OCI-LY3 (cell line): ENCODE results near the gene MCM6.
A peak's percentile ranks its signal among the peaks of the same experiment; 100 is the strongest.

ENCODE experiments used
- EZH2phosphoT487 ChIP-seq: fragments of 200-600 bp; shearing (Covaris generic); IDR thresholded peaks from 2 replicates; pipeline ENCODE4 v1.6.1; 2018; ENCODE audit warnings: antibody characterized with exemption, mixed run types, low read depth
- TF ChIP-seq, protein P1 (sequence below): fragments of 200-600, 300-600 bp; sonication (generic); IDR thresholded peaks from 2 replicates; pipeline ENCODE4 v1.5.1; 2014; ENCODE audit warnings: antibody characterized with exemption, low read length, low read depth

DNA sequence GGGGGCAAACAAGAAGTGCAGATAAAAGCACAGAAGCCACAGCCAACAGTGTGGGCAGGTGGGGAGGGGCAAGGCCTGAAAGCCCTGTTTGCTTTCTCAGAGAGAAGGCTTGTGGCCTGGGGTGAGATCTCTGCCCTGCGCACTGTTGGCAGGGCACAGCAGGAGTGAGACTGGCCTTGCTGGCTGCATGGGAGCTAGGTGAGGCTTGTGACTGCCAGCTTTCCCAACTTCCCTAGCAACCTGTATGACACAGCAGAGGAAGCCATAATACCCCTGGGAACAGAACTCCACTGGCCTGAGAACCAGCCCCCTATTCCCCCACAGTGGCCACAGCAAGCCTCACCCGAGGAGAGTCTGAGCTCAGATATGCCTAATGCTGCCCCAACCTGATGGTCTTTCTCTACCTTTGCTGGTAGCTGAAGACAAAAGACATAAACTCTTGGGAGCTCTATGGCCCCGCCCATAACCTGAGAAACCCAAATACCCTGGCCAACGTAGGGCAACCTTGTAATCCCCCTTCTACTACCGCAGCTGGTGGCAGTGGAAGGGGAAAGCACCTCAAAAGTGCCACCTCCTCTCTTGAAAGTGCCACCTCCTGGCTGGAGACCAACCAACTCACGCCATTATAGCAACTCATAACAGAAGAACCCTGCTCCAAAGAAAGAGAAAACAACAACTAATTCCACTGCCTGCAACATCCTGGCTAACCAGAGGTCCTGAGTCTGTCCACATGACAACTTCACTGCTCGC lies 83.7 kb downstream of the MCM6 start:
- TF ChIP-seq, protein P1, sequence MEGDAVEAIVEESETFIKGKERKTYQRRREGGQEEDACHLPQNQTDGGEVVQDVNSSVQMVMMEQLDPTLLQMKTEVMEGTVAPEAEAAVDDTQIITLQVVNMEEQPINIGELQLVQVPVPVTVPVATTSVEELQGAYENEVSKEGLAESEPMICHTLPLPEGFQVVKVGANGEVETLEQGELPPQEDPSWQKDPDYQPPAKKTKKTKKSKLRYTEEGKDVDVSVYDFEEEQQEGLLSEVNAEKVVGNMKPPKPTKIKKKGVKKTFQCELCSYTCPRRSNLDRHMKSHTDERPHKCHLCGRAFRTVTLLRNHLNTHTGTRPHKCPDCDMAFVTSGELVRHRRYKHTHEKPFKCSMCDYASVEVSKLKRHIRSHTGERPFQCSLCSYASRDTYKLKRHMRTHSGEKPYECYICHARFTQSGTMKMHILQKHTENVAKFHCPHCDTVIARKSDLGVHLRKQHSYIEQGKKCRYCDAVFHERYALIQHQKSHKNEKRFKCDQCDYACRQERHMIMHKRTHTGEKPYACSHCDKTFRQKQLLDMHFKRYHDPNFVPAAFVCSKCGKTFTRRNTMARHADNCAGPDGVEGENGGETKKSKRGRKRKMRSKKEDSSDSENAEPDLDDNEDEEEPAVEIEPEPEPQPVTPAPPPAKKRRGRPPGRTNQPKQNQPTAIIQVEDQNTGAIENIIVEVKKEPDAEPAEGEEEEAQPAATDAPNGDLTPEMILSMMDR: 0 out of 2 replicates have a peak, but pooled peaks have one; percentile 12
- TF ChIP-seq EZH2phosphoT487: no peak
